Endothelial cell (in vitro differentiated cells): ENCODE data around the gene WASF2. TPM values are rescaled to one million over a fixed set of nuclear protein-coding genes. Genes with fewer than 3 reads are reported as not detected.

ENCODE experiments used
- DNase-seq: peaks from one replicate; pipeline ENCODE4 v3.0.0; 2021; ENCODE audit warnings: low spot score
- H3K27ac Mint-ChIP-seq: one replicate; pipeline ENCODE4 v1.8.0; 2021; ENCODE audit warnings: mixed read lengths, inconsistent platforms; ENCODE audit not compliant: unreplicated experiment
- H3K27me3 Mint-ChIP-seq: one replicate; pipeline ENCODE4 v1.8.0; 2021; ENCODE audit warnings: mild to moderate bottlenecking, moderate library complexity, mixed read lengths, inconsistent platforms; ENCODE audit not compliant: unreplicated experiment
- H3K36me3 Mint-ChIP-seq: one replicate; pipeline ENCODE4 v1.8.0; 2021; ENCODE audit warnings: mild to moderate bottlenecking, low read depth, mixed read lengths, inconsistent platforms; ENCODE audit not compliant: unreplicated experiment
- H3K4me1 Mint-ChIP-seq: one replicate; pipeline ENCODE4 v1.8.0; 2021; ENCODE audit warnings: mild to moderate bottlenecking, mixed read lengths, inconsistent platforms; ENCODE audit not compliant: unreplicated experiment
- H3K4me3 Mint-ChIP-seq: one replicate; pipeline ENCODE4 v1.8.0; 2021; ENCODE audit warnings: mild to moderate bottlenecking, mixed read lengths, inconsistent platforms; ENCODE audit not compliant: unreplicated experiment
- H3K9me3 Mint-ChIP-seq: one replicate; pipeline ENCODE4 v1.8.0; 2021; ENCODE audit warnings: mixed read lengths, inconsistent platforms; ENCODE audit not compliant: unreplicated experiment
- total RNA-seq: library from RNA; stranded (reverse); fragmentation: NEBNext Ultra II Directional; extraction: Animal tissue kit (Norgen Biotek cat#: 25700); gene quantifications from one replicate; pipeline ENCODE4 v1.2.1, GENCODE V29; 2021; ENCODE audit not compliant: unreplicated experiment
- TF ChIP-seq, protein P1 (sequence below): fragments of 200-600 bp; sonication (generic); IDR thresholded peaks from one replicate; pipeline ENCODE4 v1.5.0; 2021; ENCODE audit warnings: antibody characterized with exemption; ENCODE audit not compliant: unreplicated experiment

Gene WASF2
- total RNA-seq, 1 donor from 2014 or later: 272 TPM

DNA sequence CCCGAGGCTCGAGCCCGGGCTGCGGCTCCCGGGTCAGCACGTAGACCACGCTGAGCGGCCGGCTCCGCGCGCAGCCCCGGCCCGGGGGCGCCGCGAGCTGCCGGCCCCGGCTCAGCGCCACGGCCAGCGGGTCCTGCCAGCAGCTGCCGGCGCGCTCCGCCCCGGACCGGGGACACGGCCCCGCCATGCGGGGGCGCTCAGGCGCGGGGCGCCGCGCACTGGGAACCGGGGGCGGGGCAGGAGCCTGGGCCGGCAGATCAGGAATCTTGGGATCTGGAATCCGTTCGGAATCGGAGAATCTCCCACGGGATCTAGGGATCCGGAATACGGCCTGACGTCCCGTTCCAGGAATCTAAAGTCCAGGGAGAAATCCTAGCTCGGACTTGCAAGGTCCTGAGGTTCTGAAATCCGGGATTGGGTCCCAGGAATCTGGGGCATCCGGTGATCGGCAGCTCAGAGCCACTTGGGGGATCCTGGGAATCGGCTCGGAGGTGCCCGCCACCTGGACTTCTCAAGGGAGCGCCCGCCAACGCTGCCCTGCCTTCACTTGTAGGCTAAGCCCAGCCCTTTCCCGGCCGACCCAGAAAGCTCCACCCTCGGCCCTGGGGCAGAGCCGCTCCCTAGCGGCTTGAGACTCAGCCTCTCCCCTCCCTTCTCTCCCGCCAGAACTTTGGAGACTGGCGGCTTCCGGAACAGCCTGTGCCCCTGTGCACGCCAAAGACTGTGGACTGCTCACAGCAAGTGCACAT is 123.4 kb downstream of the WASF2 start, which contains the start of gene MAP3K6:
TSS of gene MAP3K6 (minus strand) at position 551 of the 749 bp plus-strand sequence. CDS start at position 187, 364 bp downstream.
- Mint-ChIP-seq H3K4me1 (peaks cover 24% of the 10 kb centered on the region), H3K4me3 (peak within 1 kb of the TSS; percentile 91), H3K36me3 (peaks cover 13% of the 10 kb centered on the region), H3K27me3 (peaks cover 14% of the 10 kb centered on the region), H3K27ac (peak within 1 kb of the TSS; percentile 42), H3K9me3 (no peaks in the 10 kb centered on the region)
- TF ChIP-seq, protein P1, sequence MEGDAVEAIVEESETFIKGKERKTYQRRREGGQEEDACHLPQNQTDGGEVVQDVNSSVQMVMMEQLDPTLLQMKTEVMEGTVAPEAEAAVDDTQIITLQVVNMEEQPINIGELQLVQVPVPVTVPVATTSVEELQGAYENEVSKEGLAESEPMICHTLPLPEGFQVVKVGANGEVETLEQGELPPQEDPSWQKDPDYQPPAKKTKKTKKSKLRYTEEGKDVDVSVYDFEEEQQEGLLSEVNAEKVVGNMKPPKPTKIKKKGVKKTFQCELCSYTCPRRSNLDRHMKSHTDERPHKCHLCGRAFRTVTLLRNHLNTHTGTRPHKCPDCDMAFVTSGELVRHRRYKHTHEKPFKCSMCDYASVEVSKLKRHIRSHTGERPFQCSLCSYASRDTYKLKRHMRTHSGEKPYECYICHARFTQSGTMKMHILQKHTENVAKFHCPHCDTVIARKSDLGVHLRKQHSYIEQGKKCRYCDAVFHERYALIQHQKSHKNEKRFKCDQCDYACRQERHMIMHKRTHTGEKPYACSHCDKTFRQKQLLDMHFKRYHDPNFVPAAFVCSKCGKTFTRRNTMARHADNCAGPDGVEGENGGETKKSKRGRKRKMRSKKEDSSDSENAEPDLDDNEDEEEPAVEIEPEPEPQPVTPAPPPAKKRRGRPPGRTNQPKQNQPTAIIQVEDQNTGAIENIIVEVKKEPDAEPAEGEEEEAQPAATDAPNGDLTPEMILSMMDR: no peak
- DNase-seq: peak; percentile 79

DNA sequence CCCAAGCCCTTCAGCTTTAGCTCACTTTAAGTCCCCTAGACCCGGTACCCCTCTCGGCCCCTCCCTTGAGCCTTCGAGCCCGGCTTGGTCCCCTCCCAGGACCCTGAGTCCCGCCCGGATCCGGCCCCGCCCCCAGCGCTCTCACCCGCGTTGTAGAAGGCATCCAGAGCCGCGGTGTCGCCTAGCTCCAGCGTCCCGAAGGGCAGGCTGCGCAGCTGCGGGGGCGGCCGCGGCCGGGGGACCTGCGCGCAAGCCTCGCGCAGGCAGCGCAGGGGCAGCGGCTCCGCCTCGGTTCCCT is 123.9 kb downstream of the WASF2 start:
- peak overlapping the region; percentile 42 for H3K27ac Mint-ChIP-seq
- peak; percentile 75 for DNase-seq
- peaks cover 14% of the 10 kb centered on the region for H3K27me3 Mint-ChIP-seq
- peaks cover 24% of the 10 kb centered on the region for H3K4me1 Mint-ChIP-seq
- H3K9me3 Mint-ChIP-seq: no peaks in the 10 kb centered on the region
- peaks cover 13% of the 10 kb centered on the region for H3K36me3 Mint-ChIP-seq
- H3K4me3 Mint-ChIP-seq: peak overlapping the region; percentile 91
- TF ChIP-seq, protein P1: no peak

DNA sequence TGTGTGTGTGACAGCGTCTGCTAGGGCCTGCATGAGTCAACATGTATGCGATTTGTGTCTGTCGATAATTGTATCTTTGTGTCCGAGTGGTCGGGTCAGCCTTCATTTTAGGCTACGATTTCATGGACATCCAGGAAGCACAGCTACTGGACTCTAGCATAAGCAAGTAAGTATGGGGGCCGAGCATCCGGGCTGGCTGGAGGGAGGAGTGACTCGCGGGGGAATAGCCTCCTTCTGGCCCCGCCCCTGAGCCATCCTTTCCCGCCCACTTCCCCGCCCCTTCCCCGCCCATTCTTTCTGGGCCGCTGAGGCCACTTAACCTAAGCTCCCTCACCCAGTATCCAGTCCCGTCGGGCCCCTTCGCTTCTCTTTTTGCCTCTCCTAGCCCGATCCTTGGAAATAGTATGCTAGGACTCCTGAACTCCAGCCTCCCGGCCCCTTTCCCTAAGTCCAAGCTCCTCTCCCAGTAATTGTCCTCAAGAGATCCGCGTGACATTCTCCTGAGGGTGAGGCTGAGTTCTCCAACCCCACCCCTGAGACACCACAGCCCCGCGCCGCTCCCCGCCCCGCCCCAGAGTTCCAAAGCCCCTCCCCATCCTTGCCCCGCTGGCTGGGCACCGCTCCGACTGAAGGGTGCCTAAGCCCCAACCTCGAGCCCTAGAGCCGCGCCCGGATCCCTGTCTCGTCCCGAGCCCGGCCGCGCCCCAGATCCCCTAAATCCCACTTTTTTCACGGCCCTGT is 124.4 kb downstream of the WASF2 start:
- peak; percentile 84 for DNase-seq

DNA sequence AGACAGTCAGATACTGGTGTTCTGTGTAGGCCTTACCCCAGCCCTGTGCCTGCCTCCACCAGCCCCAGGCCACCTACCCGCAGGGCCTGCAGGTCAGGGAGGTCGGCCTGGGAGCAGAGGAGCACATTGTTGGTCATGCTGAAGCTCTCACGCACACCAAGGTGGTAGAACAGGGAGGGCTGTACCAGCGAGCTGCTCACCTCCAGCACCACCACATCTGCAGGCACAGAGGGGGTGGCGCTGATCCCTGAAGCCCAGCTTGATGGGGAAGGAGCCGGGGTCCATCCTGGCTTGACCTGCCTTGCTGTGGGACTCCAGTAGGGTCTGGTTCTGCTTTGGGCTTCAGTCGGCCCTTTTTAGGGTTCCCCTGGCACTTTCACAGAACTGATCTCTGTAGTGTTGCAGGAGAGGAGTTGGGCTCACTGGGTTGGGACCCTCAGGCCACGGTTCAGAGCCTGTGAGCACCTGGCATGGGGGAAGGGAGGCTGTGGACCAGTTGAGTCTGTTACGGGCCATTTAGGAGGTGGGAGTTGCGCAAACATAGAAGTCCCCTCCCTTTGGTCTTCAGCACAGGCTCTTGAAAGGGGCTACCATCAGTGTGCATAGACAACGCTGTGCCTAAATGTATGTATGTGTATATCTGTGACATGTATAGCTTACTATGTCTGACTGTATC is 125.1 kb downstream of the WASF2 start:
- Mint-ChIP-seq H3K27ac (no peak overlapping the region), H3K4me1 (peaks cover 27% of the 10 kb centered on the region), H3K4me3 (peak overlapping the region; percentile 91), H3K9me3 (no peaks in the 10 kb centered on the region), H3K27me3 (peaks cover 16% of the 10 kb centered on the region), H3K36me3 (peaks cover 13% of the 10 kb centered on the region)
- TF ChIP-seq, protein P1: no peak
- no peak for DNase-seq

More for the DNA sequence above, 124.4 kb downstream of the WASF2 start:
- peak overlapping the region; percentile 42 for H3K27ac Mint-ChIP-seq
- peak overlapping the region; percentile 91 for H3K4me3 Mint-ChIP-seq
- H3K36me3 Mint-ChIP-seq: peaks cover 13% of the 10 kb centered on the region
- H3K27me3 Mint-ChIP-seq: peaks cover 14% of the 10 kb centered on the region
- TF ChIP-seq, protein P1: no peak
- H3K4me1 Mint-ChIP-seq: peaks cover 24% of the 10 kb centered on the region
- H3K9me3 Mint-ChIP-seq: no peaks in the 10 kb centered on the region
